OCI-LY7 (cell line): ENCODE measurements around the gene COA6.
A peak's percentile ranks its signal among the peaks of the same experiment; 100 is the strongest.

Experiments
- CTCF ChIP-seq: fragments of 200-600 bp; sonication (generic); conservative IDR thresholded peaks from 2 replicates; pipeline ENCODE4 v1.5.1; 2014; ENCODE audit warnings: mild to moderate bottlenecking, antibody characterized with exemption, low read length, moderate library complexity, mixed read lengths
- EZH2phosphoT487 ChIP-seq: fragments of 200-600 bp; sonication (generic); IDR thresholded peaks from 2 replicates; pipeline ENCODE4 v1.6.1; 2018; ENCODE audit warnings: low read depth, borderline replicate concordance, mild to moderate bottlenecking, mixed run types, antibody characterized with exemption, low read length, moderate library complexity, mixed read lengths

- TF ChIP-seq CTCF (peak; percentile 31; the same call in 1 of the 2 replicates), EZH2phosphoT487 (no peak)
These were observed at the start of gene COA6 for GRCh38 chr1:234373064-234373958.
